K562 (cell line): ENCODE measurements around the gene MARS1. TPM values are rescaled to one million over a fixed set of nuclear protein-coding genes. Genes with fewer than 3 reads are reported as not detected.

ENCODE experiments used
- ATAC-seq: fragments of 200-7000 bp; cut with Tn5 transposase; 3 replicates; pipeline ENCODE4 v1.9.1; 2020; ENCODE audit warnings: moderate library complexity
- BruUV-seq: library from RNA; stranded (reverse); fragments of 400-500 nt; replicated peaks from 2 replicates; lab custom pipeline; 2021; lab: Mats Ljungman, UMichigan
- CTCF ChIA-PET: fragments of 300-600 bp; formaldehyde crosslinking; extraction: SDS; loops from one replicate; lab custom pipeline; 2021; ENCODE audit warnings: low intra/inter-chr PET ratio; lab: Yijun Ruan, JAX
- POLR2A ChIA-PET: fragments of 300-600, 350-650 bp; sonication (Branson Sonifier 250); formaldehyde crosslinking; extraction: SDS; loops from one replicate; lab custom pipeline; 2021; ENCODE audit warnings: antibody characterized with exemption, inconsistent platforms; lab: Yijun Ruan, JAX
- DNase-seq, 4 experiments: peaks; one replicate each; pipeline versions ENCODE4 v3.0.0 to v3.0.0-alpha.2; 2011 to 2018; ENCODE audit warnings: low spot score in 3 of 4, mixed read lengths in 3 of 4; ENCODE audit errors: extremely low read depth in 1 of 4
- FAIRE-seq: peaks from 2 replicates; lab custom pipeline; 2011; peaks lifted over from hg19 to GRCh38; lab: Jason Lieb, UNC
- H2AFZ ChIP-seq: 2 replicates; pipeline ENCODE4 v1.6.0; 2011; ENCODE audit warnings: low read depth, low read length, control low read depth, inconsistent platforms
- H3K27ac ChIP-seq: fragments of 200-600 bp; 3 replicates; pipeline ENCODE4 v1.8.0; 2011; ENCODE audit warnings: low read depth, mild to moderate bottlenecking, control low read depth, inconsistent platforms, low read length, moderate library complexity, mixed read lengths; ENCODE audit errors: extremely low read depth
- H3K27me3 ChIP-seq, 2 experiments: fragments of 300-600 bp in 1 of 2; 2 replicates in 1 of 2; 3 replicates in 1 of 2; pipeline versions ENCODE4 v1.6.0 to v1.8.0; 2011; ENCODE audit warnings: inconsistent platforms in 2 of 2, low read length in 2 of 2, mild to moderate bottlenecking in 1 of 2, mixed read lengths in 1 of 2, moderate library complexity in 1 of 2; ENCODE audit not compliant: control insufficient read depth in 2 of 2, insufficient read depth in 2 of 2
- H3K36me3 ChIP-seq: fragments of 300-600 bp; 3 replicates; pipeline ENCODE4 v1.8.0; 2011; ENCODE audit warnings: mild to moderate bottlenecking, low read length, inconsistent platforms; ENCODE audit not compliant: control insufficient read depth, insufficient read depth
- H3K4me1 ChIP-seq, 2 experiments: fragments of 200-600 bp in 1 of 2; replicated peaks in 1 of 2; 2 replicates in 1 of 2; 3 replicates in 1 of 2; pipeline versions ENCODE4 v1.5.1 to v1.8.0; 2011; ENCODE audit warnings: inconsistent platforms in 2 of 2, low read length in 2 of 2, mild to moderate bottlenecking in 1 of 2, mixed read lengths in 1 of 2, moderate library complexity in 1 of 2; ENCODE audit not compliant: control insufficient read depth in 2 of 2, insufficient read depth in 2 of 2
- H3K4me2 ChIP-seq: 2 replicates; pipeline ENCODE4 v1.6.1; 2011; ENCODE audit warnings: low read length, control low read depth, inconsistent platforms, mixed read lengths; ENCODE audit not compliant: insufficient read depth
- H3K4me3 ChIP-seq: fragments of 200-600 bp; sonication (generic), shearing (Covaris generic); 2 replicates; pipeline ENCODE4 v1.5.1; 2016; ENCODE audit warnings: control low read depth, inconsistent platforms
- H3K79me2 ChIP-seq: fragments of 200-600 bp; 3 replicates; pipeline ENCODE4 v1.8.0; 2011; ENCODE audit warnings: low read length, inconsistent platforms; ENCODE audit not compliant: control insufficient read depth, insufficient read depth
- H3K9ac ChIP-seq, 2 experiments: 2 replicates each; pipeline versions ENCODE4 v1.6.0 to v1.6.1; 2011; ENCODE audit warnings: low read depth in 2 of 2, low read length in 2 of 2, control low read depth in 1 of 2, inconsistent platforms in 1 of 2, mild to moderate bottlenecking in 1 of 2, mixed read lengths in 1 of 2; ENCODE audit not compliant: insufficient read depth in 1 of 2
- H3K9me1 ChIP-seq: one replicate; pipeline ENCODE4 v1.6.0; 2011; ENCODE audit warnings: inconsistent platforms, mild to moderate bottlenecking, low read length, moderate library complexity; ENCODE audit not compliant: control insufficient read depth, insufficient read depth
- H3K9me3 ChIP-seq: replicated peaks from 2 replicates; pipeline ENCODE4 v1.5.1; 2011; ENCODE audit warnings: low read depth, low read length, inconsistent platforms; ENCODE audit not compliant: control insufficient read depth, insufficient read depth
- H4K20me1 ChIP-seq: replicated peaks from 2 replicates; pipeline ENCODE4 v1.6.1; 2011; ENCODE audit warnings: low read length, inconsistent platforms, mixed read lengths; ENCODE audit not compliant: control insufficient read depth, insufficient read depth
- EHMT2 ChIP-seq: fragments of 450-650 bp; IDR thresholded peaks from 2 replicates; pipeline ENCODE4 v1.6.1; 2018; ENCODE audit warnings: antibody characterized with exemption
- EP300 ChIP-seq: IDR thresholded peaks from 2 replicates; pipeline ENCODE4 v1.6.1; 2012; ENCODE audit warnings: low read length, improper control_type of control experiment
- EP400 ChIP-seq: fragments of 450-650 bp; IDR thresholded peaks from 2 replicates; pipeline ENCODE4 v1.6.1; 2017; ENCODE audit warnings: antibody characterized with exemption, mild to moderate bottlenecking, moderate library complexity
- KLF13 ChIP-seq: fragments of 450-650 bp; IDR thresholded peaks from 2 replicates; pipeline ENCODE4 v1.6.1; 2016; ENCODE audit warnings: missing genetic modification characterization, low read depth, mild to moderate bottlenecking, missing compliant biosample characterization, moderate library complexity, borderline replicate concordance
- OTX1 ChIP-seq: fragments of 450-650 bp; formaldehyde crosslinking; IDR thresholded peaks from 2 replicates; pipeline ENCODE4 v1.4.0; 2022; ENCODE audit warnings: mild to moderate bottlenecking
- SMAD1 ChIP-seq: fragments of 150-350 bp; IDR thresholded peaks from 2 replicates; pipeline ENCODE4 v1.6.1; 2014; ENCODE audit warnings: low read length, low read depth; ENCODE audit not compliant: partially characterized antibody
- SMARCA5 ChIP-seq: fragments of 450-650 bp; IDR thresholded peaks from 2 replicates; pipeline ENCODE4 v1.6.1; 2016
- SP1 ChIP-seq: sonication (generic); formaldehyde crosslinking; IDR thresholded peaks from 2 replicates; pipeline ENCODE4 v1.8.1; 2022; ENCODE audit warnings: mild to moderate bottlenecking, missing genetic modification reagents
- SRSF9 ChIP-seq: fragments of 200-400 bp; formaldehyde crosslinking; IDR thresholded peaks from 2 replicates; pipeline ENCODE4 v1.6.1; 2017; ENCODE audit warnings: low read depth, low read length, borderline replicate concordance
- ZFPM2 ChIP-seq: fragments of 250-450 bp; sonication (Bioruptor Pico); IDR thresholded peaks from 2 replicates; pipeline ENCODE4 v1.5.1; 2022; ENCODE audit warnings: mild to moderate bottlenecking
- ZKSCAN8 ChIP-seq: fragments of 200-800 bp; sonication (Bioruptor generic); IDR thresholded peaks from 2 replicates; pipeline ENCODE4 v1.6.1; 2016; ENCODE audit warnings: missing genetic modification characterization, missing compliant biosample characterization
- ZNF263 ChIP-seq: sonication (generic); formaldehyde crosslinking; IDR thresholded peaks from 2 replicates; pipeline ENCODE4 v1.8.0; 2022; ENCODE audit warnings: mild to moderate bottlenecking, missing genetic modification reagents, borderline replicate concordance
- WGBS: fragments of 100-300 bp; shearing (Covaris generic); methylation state at CpG from one replicate; pipeline ENCODE4 v1.1.6; 2016; ENCODE audit warnings: low coverage, mixed read lengths; ENCODE audit not compliant: insufficient coverage; ENCODE audit errors: missing lambda C conversion rate; 5-methylcytosine and 5-hydroxymethylcytosine counted together
- in situ Hi-C: fragments of 300-500 bp; cut with MboI; formaldehyde crosslinking; loops from 4 replicates; pipeline ENCODE4 v1.15.0; 2018; ENCODE audit warnings: inconsistent platforms, mixed read lengths
- intact Hi-C: fragments of 100-400 bp; cut with micrococcal nuclease; formaldehyde crosslinking; loops from 2 replicates; pipeline ENCODE4 v1.14.2; 2022
- polyA plus RNA-seq, 8 experiments: library from polyadenylated mRNA; depleted of rRNA in 4 of 8; stranded (reverse) in 5 of 8; unstranded in 3 of 8; fragments of >200 nt; fragmentation: Nextera tagmentation in 2 of 8; fragmentation: Illumina TruSeq in 1 of 8; extraction: Ambion mirVana in 2 of 8; extraction: Trizol in 1 of 8; gene quantifications; 2 replicates each; pipeline versions ENCODE4 v1.2.1 to v1.2.3, GENCODE V29; 2011 to 2014; ENCODE audit warnings: inconsistent platforms in 1 of 8, missing spikeins in 1 of 8
- total RNA-seq, 7 experiments: library from RNA; depleted of rRNA in 6 of 7; stranded (reverse); fragments of >200 nt in 6 of 7; fragmentation: Illumina TruSeq in 2 of 7; extraction: Trizol in 2 of 7; gene quantifications; 2 replicates each; pipeline versions ENCODE4 v1.2.1 to v1.2.3, GENCODE V29; 2011 to 2021; ENCODE audit warnings: low replicate concordance in 1 of 7
- TF ChIP-seq, protein P1 (sequence below), 2 experiments: fragments of 450-650 bp; IDR thresholded peaks; 2 replicates each; pipeline ENCODE4 v1.6.1; 2016; ENCODE audit warnings: mild to moderate bottlenecking in 2 of 2, borderline replicate concordance in 1 of 2, low read depth in 1 of 2, moderate library complexity in 1 of 2
- TF ChIP-seq, protein P2 (sequence below): fragments of 450-650 bp; IDR thresholded peaks from 2 replicates; pipeline ENCODE4 v1.6.1; 2017; ENCODE audit warnings: mild to moderate bottlenecking, moderate library complexity

The MARS1 gene
- total and polyA plus RNA-seq, 9 of the 15 experiments (the other 6 are each of a cell fraction or from before 2014, with no cell fraction given), result 117 to 382 (median 220) TPM

DNA sequence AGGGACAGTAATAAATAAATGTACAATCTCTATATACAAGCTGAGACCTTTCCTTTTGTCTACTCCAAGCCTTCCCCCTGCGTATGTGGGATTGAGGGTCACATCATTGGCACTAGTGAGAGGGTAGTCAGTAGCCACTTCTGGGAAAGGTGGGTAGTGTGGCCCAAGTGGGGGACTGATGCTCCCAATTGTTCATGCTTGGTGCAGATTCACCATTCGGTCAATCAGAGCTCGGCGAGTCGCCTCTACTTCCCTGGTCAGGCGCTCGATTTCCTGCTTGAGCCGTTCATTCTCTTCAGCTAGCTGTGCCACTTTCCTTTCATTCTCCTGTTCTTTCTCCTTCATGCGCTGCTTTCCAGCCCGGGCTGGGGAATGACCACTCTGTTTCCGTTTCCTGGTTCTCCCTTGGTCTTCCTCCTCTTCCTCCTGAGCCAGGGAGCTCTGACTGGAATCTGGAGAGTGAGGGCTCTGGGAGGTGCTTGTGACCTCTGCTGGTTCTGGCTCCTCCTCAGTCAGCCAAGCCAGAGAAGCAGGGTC is 28.8 kb downstream of the MARS1 start:
- POLR2A ChIA-PET, result interaction anchor here (0.6 to 10.1 kb wide), 24 partner anchors 7 to 392 kb away, joined by 3 to 184 read pairs (median 4); partner anchors contain the start of gene DCTN2
- H3K4me2 ChIP-seq, result peak overlapping the region; percentile 99; the same call in 1 of the 2 replicates
- TF ChIP-seq EP300 (no peak), EHMT2 (no peak), ZNF263 (CRISPR knock-in tag) (0 out of 2 replicates have a peak, but pooled peaks have one; percentile 15), EP400 (no peak), SP1 (CRISPR knock-in tag) (peak; percentile 62; the same call in 1 of the 2 replicates), KLF13 (tag) (no peak), SMAD1 (peak; percentile 62), ZFPM2 (no peak), ZKSCAN8 (CRISPR knock-in tag) (0 out of 2 replicates have a peak, but pooled peaks have one; percentile 33), OTX1 (CRISPR knock-in tag) (0 out of 2 replicates have a peak, but pooled peaks have one; percentile 19), SRSF9 (no peak), SMARCA5 (no peak)
- TF ChIP-seq, protein P1, sequence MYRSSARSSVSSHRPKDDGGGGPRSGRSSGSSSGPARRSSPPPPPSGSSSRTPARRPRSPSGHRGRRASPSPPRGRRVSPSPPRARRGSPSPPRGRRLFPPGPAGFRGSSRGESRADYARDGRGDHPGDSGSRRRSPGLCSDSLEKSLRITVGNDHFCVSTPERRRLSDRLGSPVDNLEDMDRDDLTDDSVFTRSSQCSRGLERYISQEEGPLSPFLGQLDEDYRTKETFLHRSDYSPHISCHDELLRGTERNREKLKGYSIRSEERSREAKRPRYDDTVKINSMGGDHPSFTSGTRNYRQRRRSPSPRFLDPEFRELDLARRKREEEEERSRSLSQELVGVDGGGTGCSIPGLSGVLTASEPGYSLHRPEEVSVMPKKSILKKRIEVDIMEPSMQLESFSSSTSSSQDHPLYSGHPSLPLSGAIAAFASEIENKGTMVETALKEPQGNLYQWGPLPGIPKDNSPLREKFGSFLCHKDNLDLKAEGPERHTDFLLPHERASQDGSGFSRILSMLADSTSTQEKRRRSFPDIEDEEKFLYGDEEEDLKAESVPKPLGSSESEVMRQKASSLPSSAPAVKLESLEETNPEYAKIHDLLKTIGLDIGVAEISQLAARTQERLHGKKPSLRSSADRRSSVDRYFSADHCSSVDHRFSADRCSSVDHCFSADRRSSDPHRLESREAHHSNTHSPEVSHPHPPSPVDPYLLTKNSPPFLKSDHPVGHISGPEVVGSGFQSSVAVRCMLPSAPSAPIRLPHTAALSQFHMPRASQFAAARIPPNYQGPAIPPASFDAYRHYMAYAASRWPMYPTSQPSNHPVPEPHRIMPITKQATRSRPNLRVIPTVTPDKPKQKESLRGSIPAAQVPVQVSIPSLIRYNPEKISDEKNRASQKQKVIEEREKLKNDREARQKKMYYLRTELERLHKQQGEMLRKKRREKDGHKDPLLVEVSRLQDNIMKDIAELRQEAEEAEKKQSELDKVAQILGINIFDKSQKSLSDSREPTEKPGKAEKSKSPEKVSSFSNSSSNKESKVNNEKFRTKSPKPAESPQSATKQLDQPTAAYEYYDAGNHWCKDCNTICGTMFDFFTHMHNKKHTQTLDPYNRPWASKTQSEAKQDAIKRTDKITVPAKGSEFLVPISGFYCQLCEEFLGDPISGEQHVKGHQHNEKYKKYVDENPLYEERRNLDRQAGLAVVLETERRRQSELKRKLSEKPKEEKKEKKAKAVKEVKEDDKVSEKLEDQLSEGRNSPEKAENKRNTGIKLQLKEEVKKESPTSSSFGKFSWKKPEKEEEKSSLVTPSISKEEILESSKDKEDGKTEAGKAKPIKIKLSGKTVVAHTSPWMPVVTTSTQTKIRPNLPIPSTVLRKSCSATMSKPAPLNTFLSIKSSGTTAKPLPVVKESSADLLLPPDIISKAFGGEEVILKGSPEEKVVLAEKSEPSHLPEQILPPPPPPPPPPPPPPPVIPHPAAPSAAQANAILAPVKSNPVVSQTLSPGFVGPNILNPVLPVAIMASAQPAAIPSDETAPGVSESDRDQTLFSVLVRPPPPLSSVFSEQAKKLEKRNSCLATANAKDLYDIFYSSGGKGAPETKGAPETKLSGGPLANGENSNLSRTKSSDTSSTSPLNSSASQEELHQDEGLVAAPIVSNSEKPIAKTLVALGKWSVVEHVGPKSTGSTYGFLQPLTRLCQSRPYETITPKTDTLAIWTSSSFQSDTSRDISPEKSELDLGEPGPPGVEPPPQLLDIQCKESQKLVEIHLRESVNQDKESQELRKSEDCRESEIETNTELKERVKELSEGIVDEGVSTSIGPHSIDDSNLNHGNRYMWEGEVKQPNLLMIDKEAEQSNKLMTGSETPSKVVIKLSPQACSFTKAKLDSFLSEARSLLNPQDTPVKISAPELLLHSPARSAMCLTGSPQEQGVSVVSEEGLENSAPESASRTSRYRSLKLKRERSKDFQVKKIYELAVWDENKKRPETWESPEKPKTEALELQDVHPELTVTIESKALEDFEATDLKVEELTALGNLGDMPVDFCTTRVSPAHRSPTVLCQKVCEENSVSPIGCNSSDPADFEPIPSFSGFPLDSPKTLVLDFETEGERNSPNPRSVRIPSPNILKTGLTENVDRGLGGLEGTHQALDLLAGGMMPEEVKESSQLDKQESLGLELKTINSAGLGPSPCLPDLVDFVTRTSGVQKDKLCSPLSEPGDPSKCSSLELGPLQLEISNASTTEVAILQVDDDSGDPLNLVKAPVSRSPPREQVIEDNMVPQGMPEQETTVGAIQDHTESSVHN (IDR thresholded peaks at IDR 0.05; ENCODE audit: borderline replicate concordance in 1 of 2, low read depth in 1 of 2), result no peak
- TF ChIP-seq, protein P2, sequence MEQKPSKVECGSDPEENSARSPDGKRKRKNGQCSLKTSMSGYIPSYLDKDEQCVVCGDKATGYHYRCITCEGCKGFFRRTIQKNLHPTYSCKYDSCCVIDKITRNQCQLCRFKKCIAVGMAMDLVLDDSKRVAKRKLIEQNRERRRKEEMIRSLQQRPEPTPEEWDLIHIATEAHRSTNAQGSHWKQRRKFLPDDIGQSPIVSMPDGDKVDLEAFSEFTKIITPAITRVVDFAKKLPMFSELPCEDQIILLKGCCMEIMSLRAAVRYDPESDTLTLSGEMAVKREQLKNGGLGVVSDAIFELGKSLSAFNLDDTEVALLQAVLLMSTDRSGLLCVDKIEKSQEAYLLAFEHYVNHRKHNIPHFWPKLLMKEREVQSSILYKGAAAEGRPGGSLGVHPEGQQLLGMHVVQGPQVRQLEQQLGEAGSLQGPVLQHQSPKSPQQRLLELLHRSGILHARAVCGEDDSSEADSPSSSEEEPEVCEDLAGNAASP, result no peak

More for the DNA sequence above, 28.8 kb downstream of the MARS1 start:
- Histone ChIP-seq H4K20me1 (peaks cover 52% of the 10 kb centered on the region), H3K27me3 (no peaks in the 10 kb centered on the region), H3K36me3 (peaks cover 81% of the 10 kb centered on the region), H3K9me1 (peaks cover 7% of the 10 kb centered on the region), H3K79me2 (peaks cover 41% of the 10 kb centered on the region), H3K4me1 (peaks cover 13 to 27% of the 10 kb centered on the region in 2 experiments), H3K9ac (peak overlapping the region in 1 of 2 experiments; percentile 53; a peak in 3 of 4 replicates), H3K9me3 (no peaks in the 10 kb centered on the region), H2AFZ (no peak overlapping the region), H3K4me3 (no peak overlapping the region), H3K27ac (peak overlapping the region; percentile 59; the same call in 2 of the 3 replicates)
- no TSS peak for BruUV-seq
- WGBS, result 79% methylated on average over 11 of the region's 11 CpGs
- FAIRE-seq (no peak), DNase-seq (no peak), ATAC-seq (no peak)
- in situ Hi-C loops (no loop called here), intact Hi-C loops (no loop called here)
- CTCF ChIA-PET, result no interaction called here
